OCI-LY7 (cell line): ENCODE results near the gene ALDH1L2.

Source experiments
- CTCF ChIP-seq: fragments of 200-600 bp; sonication (generic); conservative IDR thresholded peaks from 2 replicates; pipeline ENCODE4 v1.5.1; 2014; ENCODE audit warnings: mild to moderate bottlenecking, antibody characterized with exemption, low read length, moderate library complexity, mixed read lengths
- EZH2phosphoT487 ChIP-seq: fragments of 200-600 bp; sonication (generic); IDR thresholded peaks from 2 replicates; pipeline ENCODE4 v1.6.1; 2018; ENCODE audit warnings: low read depth, borderline replicate concordance, mild to moderate bottlenecking, mixed run types, antibody characterized with exemption, low read length, moderate library complexity, mixed read lengths

GRCh38 chr12:105047308-105047707 is 37.0 kb downstream of the ALDH1L2 start:
- TF ChIP-seq CTCF: no peak
- TF ChIP-seq EZH2phosphoT487: no peak
